ENCODE results near the gene ADTRP.

Gene ADTRP

GRCh38 chr6:11819486-11819885, 40.9 kb upstream of the ADTRP start:
- no peak overlapping the region for H3K4me3 ChIP-seq (ENCODE audit: low read depth, low read length)
- TF ChIP-seq CTCF (IDR thresholded peaks at IDR 0.05; ENCODE audit: low read depth, low read length, missing control alignments): no peak
- no peaks in the 10 kb centered on the region for H3K36me3 ChIP-seq (replicated peaks)
- DNase-seq: no peak
- no peak overlapping the region for H3K27ac ChIP-seq
- no peaks in the 10 kb centered on the region for H3K27me3 ChIP-seq (replicated peaks)
- in situ Hi-C loops (cut with HindIII; ENCODE audit: low pct_ligation_motif_present, low sequenced_read_pairs): no loop called here

DNA sequence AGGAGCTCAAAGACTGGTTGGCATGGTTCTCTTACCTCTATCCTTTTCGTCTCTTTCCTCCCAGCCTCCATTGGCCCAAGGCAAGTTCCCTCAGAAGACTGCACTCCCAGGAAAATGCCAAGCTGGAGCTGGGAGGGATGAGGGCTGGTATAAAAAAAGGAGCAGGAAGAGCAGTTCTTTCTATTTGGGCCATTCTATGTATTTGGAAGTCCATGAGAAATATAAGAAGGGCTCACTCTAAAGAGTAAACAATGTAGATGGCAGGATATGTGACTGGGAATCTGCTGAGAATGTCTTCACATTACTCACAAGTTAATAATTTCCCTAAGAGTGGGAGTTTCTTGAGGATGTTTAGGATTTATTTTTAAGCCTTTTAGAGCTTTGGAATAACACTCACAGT, 36.6 kb upstream of the ADTRP start:
- TF ChIP-seq CTCF (IDR thresholded peaks at IDR 0.05; ENCODE audit: low read depth, low read length, missing control alignments): no peak
- DNase-seq: peak; percentile 12
- Histone ChIP-seq H3K4me3 (ENCODE audit: low read depth, low read length) (no peak overlapping the region), H3K36me3 (replicated peaks) (no peaks in the 10 kb centered on the region), H3K27me3 (replicated peaks) (no peaks in the 10 kb centered on the region), H3K27ac (peak overlapping the region; percentile 54)
- in situ Hi-C loops (cut with HindIII; ENCODE audit: low pct_ligation_motif_present, low sequenced_read_pairs): no loop called here

DNA sequence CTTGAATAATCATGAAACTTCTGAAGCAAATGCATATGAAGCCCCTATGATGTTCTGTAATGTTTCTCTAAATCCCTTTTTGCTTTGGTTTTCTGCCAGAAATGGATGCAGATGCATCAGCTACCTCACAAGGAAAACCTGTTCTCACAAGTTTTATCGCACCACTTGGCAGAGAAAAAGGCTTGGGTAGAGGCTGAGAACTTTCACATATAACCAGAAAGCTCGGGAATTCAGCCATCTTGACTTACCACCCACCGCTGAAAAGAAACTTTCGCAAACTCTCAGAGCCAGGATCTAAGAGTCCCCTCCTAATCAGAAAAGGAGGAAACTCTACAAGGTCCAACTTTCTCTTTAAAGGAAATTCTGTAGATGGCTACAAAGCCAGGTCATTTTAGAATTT, 36.2 kb upstream of the ADTRP start:
- Histone ChIP-seq H3K36me3 (replicated peaks) (no peaks in the 10 kb centered on the region), H3K27ac (peak overlapping the region; percentile 54), H3K4me3 (ENCODE audit: low read depth, low read length) (no peak overlapping the region), H3K27me3 (replicated peaks) (no peaks in the 10 kb centered on the region)
- no peak for DNase-seq
- in situ Hi-C loops (cut with HindIII; ENCODE audit: low pct_ligation_motif_present, low sequenced_read_pairs): no loop called here
- no peak for TF ChIP-seq CTCF (IDR thresholded peaks at IDR 0.05; ENCODE audit: low read depth, low read length, missing control alignments)

DNA sequence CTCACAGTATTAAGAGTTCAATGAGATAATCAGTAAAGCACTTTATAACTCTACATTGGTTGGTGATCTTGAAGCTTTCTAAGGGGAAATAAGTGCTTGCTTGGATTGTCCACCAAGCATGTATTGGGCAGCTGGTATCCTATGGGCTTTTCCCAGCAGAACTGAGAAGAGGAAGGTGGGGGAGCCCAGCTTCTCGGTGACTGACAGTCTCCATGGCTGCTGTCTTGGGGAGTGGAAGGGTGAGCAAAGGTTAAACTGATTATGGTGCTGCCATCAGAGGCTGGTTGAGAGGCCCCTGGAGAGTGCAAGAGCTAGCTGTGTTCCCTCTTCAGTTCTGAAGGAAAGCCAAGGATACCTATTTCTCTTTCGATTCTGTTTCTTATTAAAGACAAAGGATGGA, 35.5 kb upstream of the ADTRP start:
- Histone ChIP-seq H3K4me3 (ENCODE audit: low read depth, low read length) (no peak overlapping the region), H3K27ac (no peak overlapping the region), H3K27me3 (replicated peaks) (no peaks in the 10 kb centered on the region), H3K36me3 (replicated peaks) (no peaks in the 10 kb centered on the region)
- no peak for DNase-seq
- in situ Hi-C loops (cut with HindIII; ENCODE audit: low pct_ligation_motif_present, low sequenced_read_pairs): no loop called here
- no peak for TF ChIP-seq CTCF (IDR thresholded peaks at IDR 0.05; ENCODE audit: low read depth, low read length, missing control alignments)

- no peak for DNase-seq
- Histone ChIP-seq H3K27me3 (replicated peaks) (no peaks in the 10 kb centered on the region), H3K36me3 (replicated peaks) (no peaks in the 10 kb centered on the region), H3K4me3 (ENCODE audit: low read depth, low read length) (no peak overlapping the region), H3K27ac (no peak overlapping the region)
- no peak for TF ChIP-seq CTCF (IDR thresholded peaks at IDR 0.05; ENCODE audit: low read depth, low read length, missing control alignments)
- in situ Hi-C loops (cut with HindIII; ENCODE audit: low pct_ligation_motif_present, low sequenced_read_pairs): no loop called here
Measured at GRCh38 chr6:11813606-11814005, 35.0 kb upstream of the ADTRP start.

- Histone ChIP-seq H3K27ac (no peak overlapping the region), H3K36me3 (replicated peaks) (no peaks in the 10 kb centered on the region), H3K4me3 (ENCODE audit: low read depth, low read length) (no peak overlapping the region), H3K27me3 (replicated peaks) (no peaks in the 10 kb centered on the region)
- in situ Hi-C loops (cut with HindIII; ENCODE audit: low pct_ligation_motif_present, low sequenced_read_pairs): no loop called here
- no peak for DNase-seq
- no peak for TF ChIP-seq CTCF (IDR thresholded peaks at IDR 0.05; ENCODE audit: low read depth, low read length, missing control alignments)
Measured at GRCh38 chr6:11812951-11813350, 34.3 kb upstream of the ADTRP start.

Data from brain microvascular endothelial cell (primary cell).